GM21723 (cell line): Measurements from ENCODE around the gene MCC.
"Not testable (repeated sequence)": the region's sequence is repeated elsewhere in the genome, so short reads cannot be mapped to it uniquely, and the experiment has no call there.

ENCODE experiments used
- ATAC-seq: cut with Tn5 transposase; IDR thresholded peaks from one replicate; pipeline ENCODE4 v1.9.1; 2021; ENCODE audit warnings: mild to moderate bottlenecking, moderate library complexity; ENCODE audit not compliant: unreplicated experiment

Gene MCC

GRCh38 chr5:113091622-113092021, 396.6 kb downstream of the MCC start:
- no peak for ATAC-seq

GRCh38 chr5:113090336-113091106, 397.7 kb downstream of the MCC start:
- ATAC-seq: no peak

- no peak for ATAC-seq
Observed at GRCh38 chr5:113089653-113090335, 398.5 kb downstream of the MCC start.

GRCh38 chr5:113087976-113088514, 400.2 kb downstream of the MCC start:
- ATAC-seq: no peak

- ATAC-seq: no peak
Observed at GRCh38 chr5:113085880-113086409, 402.3 kb downstream of the MCC start.

GRCh38 chr5:113085084-113085414, 403.2 kb downstream of the MCC start:
- ATAC-seq: no peak

- no peak for ATAC-seq
Observed at GRCh38 chr5:113084402-113085083, 403.7 kb downstream of the MCC start.

- no peak for ATAC-seq
Observed at GRCh38 chr5:113083481-113083880, 404.8 kb downstream of the MCC start.

- ATAC-seq: no peak
Observed at GRCh38 chr5:113082547-113082905, 405.7 kb downstream of the MCC start.

- ATAC-seq: no peak
Observed at GRCh38 chr5:113081881-113082546, 406.2 kb downstream of the MCC start.

- ATAC-seq: no peak
Observed at GRCh38 chr5:113081091-113081839, 407.0 kb downstream of the MCC start.

- ATAC-seq: not testable (repeated sequence)
Observed at GRCh38 chr5:113076649-113077048, 411.6 kb downstream of the MCC start.

- no peak for ATAC-seq
Observed at GRCh38 chr5:113075019-113075418, 413.2 kb downstream of the MCC start.

GRCh38 chr5:113073629-113074034, 414.6 kb downstream of the MCC start:
- not testable (repeated sequence) for ATAC-seq

- no peak for ATAC-seq
Observed at GRCh38 chr5:113071401-113071800, 416.9 kb downstream of the MCC start.

- ATAC-seq: no peak
Observed at GRCh38 chr5:113070901-113071300, 417.4 kb downstream of the MCC start.

- ATAC-seq: no peak
Observed at GRCh38 chr5:113068559-113068958, 419.7 kb downstream of the MCC start.

- ATAC-seq: no peak
Observed at GRCh38 chr5:113067635-113068344, 420.5 kb downstream of the MCC start.

GRCh38 chr5:113065626-113066025, 422.6 kb downstream of the MCC start:
- no peak for ATAC-seq

- no peak for ATAC-seq
Observed at GRCh38 chr5:113064806-113065205, 423.4 kb downstream of the MCC start.
